Measurements from ENCODE around the gene UPK2. TPM values are rescaled to one million over a fixed set of nuclear protein-coding genes. Genes with fewer than 3 reads are reported as not detected.

UPK2 gene
- polyA plus RNA-seq, 1 donor (not counting 4 experiments of a cell fraction or from before 2014, with no cell fraction given): 0.20 TPM

DNA sequence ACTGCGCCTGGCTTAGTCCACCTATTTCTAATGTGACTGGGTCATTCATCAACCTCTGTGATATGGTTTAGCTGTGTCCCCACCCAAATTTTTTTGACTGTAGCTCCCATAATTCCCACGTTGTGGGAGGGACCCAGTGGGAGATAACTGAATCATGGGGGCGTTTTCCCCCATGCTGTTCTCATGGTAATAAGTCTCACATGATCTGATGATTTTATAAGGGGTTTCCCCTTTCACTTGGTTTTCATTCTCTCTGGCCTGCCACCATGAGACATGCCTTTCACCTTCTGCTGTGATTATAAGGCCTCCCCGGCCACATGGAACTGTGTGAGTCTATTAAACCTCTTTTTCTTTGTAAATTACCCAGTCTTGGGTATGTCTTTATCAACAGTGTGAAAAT is 50.6 kb downstream of the UPK2 start:
- DNase-seq (ENCODE audit: low read depth, low spot score): no peak
- Histone ChIP-seq H3K9me1 (ENCODE audit: control insufficient read depth, extremely low read depth, insufficient read depth, low read length) (no peaks in the 10 kb centered on the region), H3K4me1 (ENCODE audit: control insufficient read depth, extremely low read depth, insufficient read depth, low read length) (no peaks in the 10 kb centered on the region), H3K4me3 (ENCODE audit: control insufficient read depth in 2 of 3, extremely low read depth in 1 of 3, insufficient read depth in 2 of 3, low read depth in 1 of 3, low read length in 3 of 3) (no peak overlapping the region), H2AFZ (ENCODE audit: control insufficient read depth, low read length) (no peak overlapping the region), H3K9me3 (ENCODE audit: control insufficient read depth, low read depth, low read length) (no peaks in the 10 kb centered on the region), H3K4me2 (ENCODE audit: control insufficient read depth, extremely low read depth, insufficient read depth, low read depth, low read length) (no peak overlapping the region), H3K27me3 (ENCODE audit: control insufficient read depth, extremely low read depth, insufficient read depth, low read length) (no peaks in the 10 kb centered on the region), H3K27ac (ENCODE audit: control insufficient read depth, insufficient read depth, low read length) (no peak overlapping the region), H3K36me3 (ENCODE audit: control insufficient read depth in 2 of 2, extremely low read depth in 1 of 2, insufficient read depth in 2 of 2, low read length in 2 of 2) (peaks cover 15 to 19% of the 10 kb centered on the region in 2 experiments), H3K9ac (ENCODE audit: control insufficient read depth, extremely low read depth, insufficient read depth, low read length) (no peak overlapping the region), H4K20me1 (ENCODE audit: control insufficient read depth, extremely low read depth, insufficient read depth, low read length) (no peaks in the 10 kb centered on the region), H3K79me2 (ENCODE audit: control insufficient read depth, insufficient read depth, low read length) (peaks cover 2% of the 10 kb centered on the region)
- TF ChIP-seq, protein P1, sequence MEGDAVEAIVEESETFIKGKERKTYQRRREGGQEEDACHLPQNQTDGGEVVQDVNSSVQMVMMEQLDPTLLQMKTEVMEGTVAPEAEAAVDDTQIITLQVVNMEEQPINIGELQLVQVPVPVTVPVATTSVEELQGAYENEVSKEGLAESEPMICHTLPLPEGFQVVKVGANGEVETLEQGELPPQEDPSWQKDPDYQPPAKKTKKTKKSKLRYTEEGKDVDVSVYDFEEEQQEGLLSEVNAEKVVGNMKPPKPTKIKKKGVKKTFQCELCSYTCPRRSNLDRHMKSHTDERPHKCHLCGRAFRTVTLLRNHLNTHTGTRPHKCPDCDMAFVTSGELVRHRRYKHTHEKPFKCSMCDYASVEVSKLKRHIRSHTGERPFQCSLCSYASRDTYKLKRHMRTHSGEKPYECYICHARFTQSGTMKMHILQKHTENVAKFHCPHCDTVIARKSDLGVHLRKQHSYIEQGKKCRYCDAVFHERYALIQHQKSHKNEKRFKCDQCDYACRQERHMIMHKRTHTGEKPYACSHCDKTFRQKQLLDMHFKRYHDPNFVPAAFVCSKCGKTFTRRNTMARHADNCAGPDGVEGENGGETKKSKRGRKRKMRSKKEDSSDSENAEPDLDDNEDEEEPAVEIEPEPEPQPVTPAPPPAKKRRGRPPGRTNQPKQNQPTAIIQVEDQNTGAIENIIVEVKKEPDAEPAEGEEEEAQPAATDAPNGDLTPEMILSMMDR (optimal IDR thresholded peaks at IDR 0.05 in 1 of 3, IDR thresholded peaks at IDR 0.05 in 1 of 3, conservative IDR thresholded peaks at IDR 0.05 in 1 of 3; ENCODE audit: extremely low read depth in 1 of 3, insufficient read depth in 2 of 3, low read length in 3 of 3): no peak
- no peak for TF ChIP-seq EZH2 (IDR thresholded peaks at IDR 0.05; ENCODE audit: low read length)
- FAIRE-seq: no peak
- dilution Hi-C loops (cut with MboI; ENCODE audit: extremely low pct_ligation_motif_present, low sequenced_read_pairs): no loop called here

Small RNA genes within 50 kb of the gene (small RNA-seq; reads per million reads assigned to genes)
- 0 reads per million in 3 experiments for gene AP003392.2 (ENCODE audit: insufficient read length in 3 of 3, low read depth in 3 of 3, low replicate concordance in 1 of 3)
- gene MIR4492 (ENCODE audit: insufficient read length in 3 of 3, low read depth in 3 of 3, low replicate concordance in 1 of 3): 0 reads per million in 3 experiments
- 0 reads per million in 3 experiments for gene RF00017 (ENCODE audit: insufficient read length in 3 of 3, low read depth in 3 of 3, low replicate concordance in 1 of 3)
- gene RF00019 (ENCODE audit: insufficient read length in 3 of 3, low read depth in 3 of 3, low replicate concordance in 1 of 3): 0 reads per million in 3 experiments
- 0 reads per million in 3 experiments for gene RN7SL688P (ENCODE audit: insufficient read length in 3 of 3, low read depth in 3 of 3, low replicate concordance in 1 of 3)

Other genes with a start within 250 kb of the UPK2 start
- gene DDX6, start 165.1 kb upstream of the UPK2 start, polyA plus RNA-seq: 42.7 to 58.0 TPM (median 51.4 TPM) in 3 replicates
- gene CXCR5, start 72.4 kb upstream of the UPK2 start, polyA plus RNA-seq: not detected in 3 replicates
- gene BCL9L, start 30.4 kb upstream of the UPK2 start, polyA plus RNA-seq: 7.7 to 21.3 TPM (median 10.6 TPM) in 3 replicates
- gene FOXR1, start 15.5 kb downstream of the UPK2 start, polyA plus RNA-seq: not detected in 3 replicates
- 11.9 to 22.6 TPM (median 14.9 TPM) in 3 replicates for gene CENATAC, start 41.8 kb downstream of the UPK2 start, polyA plus RNA-seq
- 650 to 2,463 TPM (median 978 TPM) in 3 replicates for gene RPS25, start 62.0 kb downstream of the UPK2 start, polyA plus RNA-seq
- gene TRAPPC4, start 62.5 kb downstream of the UPK2 start, polyA plus RNA-seq: 113 to 121 TPM (median 119 TPM) in 3 replicates
- gene SLC37A4, start 74.6 kb downstream of the UPK2 start, polyA plus RNA-seq: 17.0 to 25.0 TPM (median 20.2 TPM) in 3 replicates
- 103 to 170 TPM (median 119 TPM) in 3 replicates for gene HYOU1, start 100.9 kb downstream of the UPK2 start, polyA plus RNA-seq
- 9.0 to 18.9 TPM (median 12.1 TPM) in 3 replicates for gene VPS11, start 111.5 kb downstream of the UPK2 start, polyA plus RNA-seq
- 43.5 to 52.0 TPM (median 48.7 TPM) in 3 replicates for gene HMBS, start 128.6 kb downstream of the UPK2 start, polyA plus RNA-seq
- gene DPAGT1, start 145.6 kb downstream of the UPK2 start, polyA plus RNA-seq: 59.7 to 75.4 TPM (median 60.4 TPM) in 3 replicates
- gene C2CD2L, start 151.0 kb downstream of the UPK2 start, polyA plus RNA-seq: 2.8 to 3.6 TPM (median 2.9 TPM) in 3 replicates
- gene HINFP, start 165.3 kb downstream of the UPK2 start, polyA plus RNA-seq: 15.6 to 21.9 TPM (median 18.5 TPM) in 3 replicates
- gene ABCG4, start 192.8 kb downstream of the UPK2 start, polyA plus RNA-seq: 0.14 to 0.27 TPM (median 0.21 TPM) in 3 replicates
- gene NLRX1, start 212.4 kb downstream of the UPK2 start, polyA plus RNA-seq: 8.1 to 11.3 TPM (median 9.0 TPM) in 3 replicates
- not detected in 3 replicates for gene NHERF4, start 229.2 kb downstream of the UPK2 start, polyA plus RNA-seq